ENCODE measurements around the gene ACBD4. TPM values are rescaled to one million over a fixed set of nuclear protein-coding genes. Genes with fewer than 3 reads are reported as not detected.

Gene ACBD4
- total RNA-seq, 1 donor from 2014 or later = 20.6 TPM

DNA sequence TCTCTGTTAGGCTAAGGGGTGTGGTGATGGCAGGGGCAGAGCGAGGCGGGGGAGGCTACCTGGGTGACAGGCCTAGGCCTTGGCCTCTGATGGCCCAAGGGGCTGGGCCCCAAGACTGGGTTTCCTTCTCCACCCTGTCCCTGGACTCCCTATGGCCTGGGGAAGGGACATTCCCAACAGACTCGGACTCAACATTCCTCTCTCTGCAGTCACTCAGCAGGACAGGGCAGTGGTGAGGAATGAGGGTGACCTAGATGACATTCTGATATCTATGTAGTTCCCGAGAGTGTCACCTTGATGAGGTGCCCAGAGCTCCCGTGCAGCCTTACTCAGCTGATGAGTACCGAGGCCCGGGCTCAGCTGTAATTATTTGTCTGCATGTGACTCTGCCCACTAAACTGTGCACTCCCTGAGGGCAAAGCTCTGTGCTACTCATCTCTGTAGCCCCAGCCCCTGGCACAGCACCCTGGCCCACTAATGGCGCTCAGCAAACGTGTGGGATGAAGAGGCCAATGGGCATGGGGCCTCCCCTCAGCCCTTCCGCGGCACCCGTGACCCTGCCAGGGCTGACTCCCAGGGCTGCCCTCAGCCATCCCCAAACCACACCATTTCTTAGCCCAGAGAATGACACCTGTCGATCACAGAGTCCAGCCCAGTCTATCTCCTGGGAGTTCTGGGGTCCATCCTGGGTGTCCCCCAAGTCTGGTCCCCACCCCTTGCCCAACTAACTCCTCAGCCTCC, 5.4 kb upstream of the ACBD4 start:
- no peak overlapping the region for H3K27ac Mint-ChIP-seq

DNA sequence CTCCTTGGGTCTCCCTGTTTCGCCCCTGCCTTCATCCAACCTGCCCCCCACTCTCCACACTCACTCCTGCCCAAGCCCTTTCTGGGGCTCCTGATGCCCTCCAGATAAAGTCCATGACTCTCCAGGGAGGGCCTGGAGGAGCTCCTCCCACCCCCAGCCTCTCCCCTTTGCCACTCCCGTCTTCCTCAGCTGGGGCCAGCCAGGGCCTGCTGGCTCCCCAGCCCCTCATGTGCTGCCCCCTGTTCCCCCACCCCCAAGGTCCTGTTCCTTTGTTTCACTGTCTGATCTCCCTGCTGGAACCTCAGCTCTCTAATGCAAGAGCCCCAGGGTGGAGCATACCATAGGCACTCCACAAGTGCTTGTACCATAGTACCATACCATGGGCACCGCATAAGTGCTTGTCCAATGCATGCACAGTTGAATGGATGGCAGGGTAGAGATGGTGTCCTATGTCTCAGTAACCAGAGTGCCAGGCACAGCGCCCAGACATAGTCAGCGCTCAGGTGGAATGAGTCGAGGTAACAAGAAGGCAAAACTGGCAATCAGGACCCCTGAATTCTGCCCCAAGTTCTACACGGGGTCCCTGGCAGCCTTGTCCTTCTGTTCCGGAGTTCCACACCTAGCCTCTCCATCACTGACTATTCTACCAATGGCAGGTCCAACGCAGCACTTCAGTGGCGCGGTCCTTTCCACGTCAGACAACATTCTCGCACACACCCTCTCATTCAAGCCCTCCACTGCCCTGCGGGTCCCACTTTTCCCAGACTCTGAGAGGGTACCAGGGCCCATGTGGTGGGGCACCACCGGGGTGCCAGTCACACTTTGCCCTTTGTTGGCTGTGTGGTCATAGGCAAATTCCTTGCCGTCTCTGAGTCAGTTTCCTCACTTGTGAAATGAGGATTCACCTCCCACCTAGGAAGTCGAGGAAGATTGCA, 4.5 kb upstream of the ACBD4 start:
- no peak for ATAC-seq (ENCODE audit: low read depth)
- Mint-ChIP-seq H3K27ac (no peak overlapping the region), H3K4me1 (peaks cover 9% of the 10 kb centered on the region), H3K9me3 (no peaks in the 10 kb centered on the region), H3K27me3 (peaks cover 4% of the 10 kb centered on the region), H3K36me3 (ENCODE audit: low read depth) (no peaks in the 10 kb centered on the region), H3K4me3 (peak overlapping the region; percentile 76)
- TF ChIP-seq, protein P1, sequence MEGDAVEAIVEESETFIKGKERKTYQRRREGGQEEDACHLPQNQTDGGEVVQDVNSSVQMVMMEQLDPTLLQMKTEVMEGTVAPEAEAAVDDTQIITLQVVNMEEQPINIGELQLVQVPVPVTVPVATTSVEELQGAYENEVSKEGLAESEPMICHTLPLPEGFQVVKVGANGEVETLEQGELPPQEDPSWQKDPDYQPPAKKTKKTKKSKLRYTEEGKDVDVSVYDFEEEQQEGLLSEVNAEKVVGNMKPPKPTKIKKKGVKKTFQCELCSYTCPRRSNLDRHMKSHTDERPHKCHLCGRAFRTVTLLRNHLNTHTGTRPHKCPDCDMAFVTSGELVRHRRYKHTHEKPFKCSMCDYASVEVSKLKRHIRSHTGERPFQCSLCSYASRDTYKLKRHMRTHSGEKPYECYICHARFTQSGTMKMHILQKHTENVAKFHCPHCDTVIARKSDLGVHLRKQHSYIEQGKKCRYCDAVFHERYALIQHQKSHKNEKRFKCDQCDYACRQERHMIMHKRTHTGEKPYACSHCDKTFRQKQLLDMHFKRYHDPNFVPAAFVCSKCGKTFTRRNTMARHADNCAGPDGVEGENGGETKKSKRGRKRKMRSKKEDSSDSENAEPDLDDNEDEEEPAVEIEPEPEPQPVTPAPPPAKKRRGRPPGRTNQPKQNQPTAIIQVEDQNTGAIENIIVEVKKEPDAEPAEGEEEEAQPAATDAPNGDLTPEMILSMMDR (IDR thresholded peaks at IDR 0.05) = no peak
- POLR2A ChIA-PET = interaction anchor here (0.7 to 10.8 kb wide), 2 partner anchors 18 to 980 kb away, joined by 8 to 200 read pairs; partner anchors contain the start of gene HEXIM1
- CTCF ChIA-PET = interaction anchor here (0.5 to 6.5 kb wide), 2 partner anchors 66 to 69 kb away, joined by 3 to 161 read pairs; no protein-coding TSS in a partner anchor
- intact Hi-C loops (cut with micrococcal nuclease) = loop anchor here (5.0 to 10.0 kb wide), 2 partner anchors 69 to 596 kb away; partner anchors contain the start of gene NMT1
- no peak for DNase-seq

More for the DNA sequence above, 5.4 kb upstream of the ACBD4 start:
- ATAC-seq (ENCODE audit: low read depth) (no peak), DNase-seq (no peak)
- ChIA-PET POLR2A (no interaction called here), CTCF (interaction anchor here (0.5 kb wide), 1 partner anchor 70 kb away, joined by 3 read pairs; no protein-coding TSS in a partner anchor)
- TF ChIP-seq, protein P1 (IDR thresholded peaks at IDR 0.05) = no peak
- Mint-ChIP-seq H3K4me3 (no peak overlapping the region), H3K27me3 (peaks cover 4% of the 10 kb centered on the region), H3K4me1 (peaks cover 3% of the 10 kb centered on the region), H3K36me3 (ENCODE audit: low read depth) (no peaks in the 10 kb centered on the region), H3K9me3 (no peaks in the 10 kb centered on the region)
- intact Hi-C loops (cut with micrococcal nuclease) = loop anchor here (5.0 to 10.0 kb wide), 2 partner anchors 68 to 595 kb away; partner anchors contain the start of gene NMT1

- CTCF ChIA-PET = interaction anchor here (1.2 to 6.5 kb wide), 3 partner anchors 18 to 212 kb away, joined by 3 to 167 read pairs (median 161); partner anchors contain the start of gene HEXIM1
- Mint-ChIP-seq H3K36me3 (ENCODE audit: low read depth) (no peaks in the 10 kb centered on the region), H3K4me3 (peak overlapping the region; percentile 76), H3K4me1 (peaks cover 16% of the 10 kb centered on the region), H3K9me3 (no peaks in the 10 kb centered on the region), H3K27me3 (peaks cover 4% of the 10 kb centered on the region), H3K27ac (no peak overlapping the region)
- TF ChIP-seq, protein P1 (IDR thresholded peaks at IDR 0.05) = peak; percentile 23
- intact Hi-C loops (cut with micrococcal nuclease) = loop anchor here (1.0 to 10.0 kb wide), 4 partner anchors 35 to 597 kb away; partner anchors contain the start of gene NMT1
- DNase-seq = peak; percentile 60
- POLR2A ChIA-PET = interaction anchor here (10.8 kb wide), 1 partner anchor 17 kb away, joined by 200 read pairs; the partner anchor contains the start of gene HEXIM1
- ATAC-seq (ENCODE audit: low read depth) = no peak
Observed at GRCh38 chr17:45131616-45132319, 3.7 kb upstream of the ACBD4 start.

DNA sequence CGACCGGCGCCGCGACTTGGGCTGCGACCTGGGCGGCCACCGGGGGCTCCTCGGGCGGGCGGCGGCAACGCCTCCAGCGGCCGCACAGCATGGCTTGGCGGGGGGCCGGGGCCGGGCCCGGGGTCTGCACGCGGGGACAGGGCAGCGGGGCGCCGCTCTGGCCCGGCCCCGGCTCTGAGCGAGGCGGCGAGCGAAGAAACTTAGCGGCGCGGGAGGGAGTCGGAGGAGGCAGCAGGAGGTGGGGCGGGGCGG, 3.2 kb upstream of the ACBD4 start, which contains the start of gene PLCD3:
Gene PLCD3, minus strand, starts transcription at position 196 of the 252 bp plus-strand sequence. Its CDS starts 105 bp downstream, at position 91.
- TF ChIP-seq, protein P1 (IDR thresholded peaks at IDR 0.05) = no peak
- Mint-ChIP-seq H3K36me3 (ENCODE audit: low read depth) (no peaks in the 10 kb centered on the region), H3K27me3 (peaks cover 4% of the 10 kb centered on the region), H3K27ac (peak within 1 kb of the TSS; percentile 54), H3K4me3 (peak within 1 kb of the TSS; percentile 86), H3K9me3 (no peaks in the 10 kb centered on the region), H3K4me1 (peaks cover 16% of the 10 kb centered on the region)
- ChIA-PET POLR2A (interaction anchor here (10.8 kb wide), 1 partner anchor 17 kb away, joined by 200 read pairs; the partner anchor contains the start of gene HEXIM1), CTCF (interaction anchor here (0.6 to 6.5 kb wide), 4 partner anchors 18 to 212 kb away, joined by 3 to 167 read pairs (median 82); partner anchors contain the start of gene HEXIM1)
- ATAC-seq (ENCODE audit: low read depth) (no peak), DNase-seq (no peak)
- intact Hi-C loops (cut with micrococcal nuclease) = loop anchor here (1.0 to 10.0 kb wide), 4 partner anchors 36 to 597 kb away; partner anchors contain the start of gene NMT1
